ENCODE measurements around the gene KMT2A.
"Not testable (repeated sequence)": the region's sequence is repeated elsewhere in the genome, so short reads cannot be mapped to it uniquely, and the experiment has no call there.

KMT2A gene

DNA sequence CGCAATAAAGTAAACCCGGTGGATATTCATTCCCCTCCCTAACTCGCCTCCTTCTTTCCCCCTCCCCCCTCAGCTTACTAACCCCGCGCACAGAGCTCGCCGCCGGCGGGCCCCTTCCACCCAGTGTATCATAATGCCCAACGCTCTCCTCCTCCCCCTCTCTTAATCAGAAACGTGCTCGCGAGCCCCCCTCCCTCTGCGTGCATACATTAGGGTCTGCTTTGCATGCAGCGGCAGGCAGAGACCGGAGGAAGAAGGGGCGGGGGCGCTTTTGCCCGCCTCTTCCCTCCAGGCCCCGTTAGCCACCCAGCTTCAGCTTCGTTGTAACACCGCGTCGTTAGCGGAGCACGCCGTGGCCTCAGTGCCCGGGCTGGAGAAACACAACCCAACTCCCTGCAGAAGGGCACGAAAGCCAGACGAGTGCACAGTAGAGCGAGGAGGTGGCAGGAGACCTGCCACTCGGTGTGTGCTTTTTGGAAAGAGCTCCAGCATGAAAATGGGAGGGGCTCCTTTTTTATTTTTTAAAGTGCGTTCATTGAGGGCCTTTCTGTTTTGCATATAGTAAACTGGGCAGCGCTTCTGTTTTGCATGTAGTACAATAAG is 901 bp upstream of the KMT2A start:
- DNase-seq = peak; percentile 66 to 72

DNA sequence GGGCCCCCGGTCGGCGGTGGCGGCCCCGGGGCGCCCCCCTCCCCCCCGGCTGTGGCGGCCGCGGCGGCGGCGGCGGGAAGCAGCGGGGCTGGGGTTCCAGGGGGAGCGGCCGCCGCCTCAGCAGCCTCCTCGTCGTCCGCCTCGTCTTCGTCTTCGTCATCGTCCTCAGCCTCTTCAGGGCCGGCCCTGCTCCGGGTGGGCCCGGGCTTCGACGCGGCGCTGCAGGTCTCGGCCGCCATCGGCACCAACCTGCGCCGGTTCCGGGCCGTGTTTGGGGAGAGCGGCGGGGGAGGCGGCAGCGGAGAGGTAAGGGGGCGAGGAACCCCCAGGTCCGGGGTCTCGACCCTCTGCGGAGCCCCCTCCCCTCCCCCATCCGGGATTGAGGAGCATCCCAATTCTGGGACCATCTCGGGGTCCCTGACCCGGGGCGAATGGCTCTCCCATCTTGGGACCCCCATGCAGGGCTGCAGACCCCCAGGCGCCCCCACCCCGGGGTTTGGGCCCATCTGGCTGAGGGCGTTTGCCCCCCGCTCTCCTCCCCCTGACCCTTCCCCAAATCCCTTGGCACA is 431 bp downstream of the KMT2A start:
- DNase-seq = peak; percentile 37 to 40

DNA sequence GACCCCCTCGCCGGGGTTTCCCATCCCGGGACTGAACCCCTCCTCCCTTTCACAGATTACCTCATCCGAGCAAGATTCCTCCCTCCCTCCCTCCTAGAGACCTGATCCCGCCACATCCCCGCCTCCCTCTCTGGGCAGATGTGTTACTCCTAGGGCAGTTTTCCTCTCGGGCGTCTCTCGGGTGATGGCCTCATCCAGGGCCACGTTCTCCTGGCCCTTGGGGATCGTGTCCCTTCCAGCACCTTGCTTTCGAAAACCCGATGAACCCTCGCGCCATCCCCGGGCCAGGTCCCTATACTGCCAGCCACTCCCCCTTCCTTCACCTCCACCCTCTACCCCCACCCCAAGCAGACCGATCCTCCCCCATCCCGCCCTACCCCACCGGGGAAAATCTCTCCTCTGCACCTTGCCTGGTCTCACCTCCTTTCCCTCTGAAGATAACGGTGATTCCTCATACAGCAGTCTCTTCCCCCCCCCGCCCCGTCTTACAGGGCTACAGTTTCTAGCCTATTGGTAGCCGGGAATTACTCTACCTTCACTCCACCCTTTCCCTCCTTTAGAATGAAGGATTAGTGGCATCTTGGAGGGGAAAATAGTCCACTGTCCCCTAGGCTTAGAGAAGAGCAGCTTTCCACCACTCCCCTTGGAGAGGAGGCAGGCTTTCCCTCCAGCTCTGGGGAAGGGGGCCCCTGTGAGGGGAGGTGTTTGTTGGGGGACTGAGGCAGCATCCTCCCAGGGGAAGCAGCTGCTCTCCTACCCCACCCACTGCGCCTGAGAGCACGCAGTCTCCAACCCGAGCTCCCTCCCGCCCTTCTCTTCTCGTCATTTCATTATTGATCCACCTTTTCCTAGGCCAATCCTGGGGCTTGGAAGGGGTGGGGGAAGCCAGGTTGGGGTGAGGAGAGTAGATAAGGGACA is 1.2 kb downstream of the KMT2A start:
- DNase-seq = peak; percentile 55 to 59

- DNase-seq = peak; percentile 48 to 56
Measured at GRCh38 chr11:118438314-118438931, 2.1 kb downstream of the KMT2A start.

DNA sequence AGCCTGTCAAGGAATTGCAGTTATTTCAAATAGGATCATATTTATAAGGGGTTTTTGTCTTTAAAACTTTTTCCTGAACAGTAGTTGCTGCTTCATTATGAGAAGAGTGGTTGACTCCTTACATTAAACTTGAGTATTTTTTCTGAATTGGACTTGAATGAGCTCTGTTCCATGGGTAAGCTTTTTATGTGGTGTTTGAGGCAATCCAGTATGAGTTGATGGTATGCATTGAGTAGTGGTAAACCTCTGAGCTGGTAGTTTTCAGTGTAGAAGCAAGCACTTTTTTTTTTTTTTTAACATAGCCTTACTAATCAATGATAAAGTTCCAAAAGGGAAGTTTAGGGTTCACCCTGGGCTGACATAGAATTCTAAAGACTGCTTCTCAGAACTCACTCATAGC is 3.4 kb downstream of the KMT2A start:
- no peak for DNase-seq

GRCh38 chr11:118441770-118442275 is 5.5 kb downstream of the KMT2A start:
- peak in 1 of 2 experiments; percentile 23 for DNase-seq

DNA sequence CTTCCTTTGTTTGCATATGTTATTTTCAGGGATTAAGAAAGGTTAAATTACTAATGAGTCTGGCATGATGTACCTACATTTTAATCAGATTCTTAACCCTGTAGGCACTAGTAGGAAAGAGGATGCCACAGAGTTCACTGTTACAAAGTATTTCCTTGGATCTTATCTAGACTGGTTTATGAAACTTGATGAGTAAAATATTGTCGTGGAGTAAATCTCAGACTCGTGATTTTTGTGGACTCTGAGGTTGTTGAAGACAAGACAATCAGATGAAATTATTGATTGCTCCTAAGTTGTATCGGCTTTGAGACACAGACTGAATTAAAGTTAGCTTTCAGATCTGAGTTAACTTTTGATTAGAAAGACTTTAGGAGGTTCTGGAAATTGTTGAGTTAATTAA is 6.0 kb downstream of the KMT2A start:
- no peak for DNase-seq

GRCh38 chr11:118442908-118443589 is 6.8 kb downstream of the KMT2A start:
- DNase-seq = no peak

GRCh38 chr11:118443590-118444218 is 7.4 kb downstream of the KMT2A start:
- peak in 1 of 2 experiments; percentile 26 for DNase-seq

DNA sequence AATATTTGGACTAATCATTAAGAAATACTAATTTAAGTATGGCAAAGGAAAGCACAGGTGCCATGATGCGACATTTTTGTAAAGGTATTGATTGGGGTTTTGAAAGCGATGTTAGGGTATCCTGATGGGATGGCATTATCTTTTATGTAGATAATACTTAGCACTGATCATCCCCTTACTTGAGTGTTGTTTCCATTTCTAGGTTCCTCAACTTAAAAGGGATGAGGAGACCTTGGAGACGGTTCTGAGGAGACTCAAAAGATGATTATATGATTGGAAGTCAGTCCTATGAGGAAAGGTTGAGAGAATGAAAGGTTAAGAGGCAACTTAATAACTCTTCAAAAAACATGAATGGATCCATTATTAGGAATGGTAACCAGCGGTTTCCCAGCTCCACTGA is 11.1 kb downstream of the KMT2A start:
- DNase-seq = no peak

- DNase-seq = no peak
Measured at GRCh38 chr11:118448294-118448693, 12.0 kb downstream of the KMT2A start.

- DNase-seq = no peak
Measured at GRCh38 chr11:118449316-118449918, 13.1 kb downstream of the KMT2A start.

DNA sequence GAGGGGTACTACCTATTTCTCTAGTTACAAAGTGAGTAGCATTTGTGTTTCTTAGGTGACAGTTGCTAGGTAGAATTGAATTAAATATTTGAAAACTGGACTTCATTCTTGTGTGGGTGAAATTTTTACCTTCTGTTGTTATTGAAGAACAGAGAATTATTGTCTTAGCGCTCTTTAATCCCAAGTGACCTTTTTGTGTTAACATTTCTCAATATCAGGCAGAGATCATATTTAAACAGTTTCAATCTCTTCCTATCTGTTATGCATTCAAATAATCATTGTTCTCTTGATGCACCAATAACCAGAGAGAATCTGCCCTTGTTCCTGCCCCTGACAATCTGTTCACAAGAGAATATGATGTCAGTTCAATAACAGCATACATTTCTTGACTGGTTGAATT is 14.2 kb downstream of the KMT2A start:
- DNase-seq = no peak

- DNase-seq = no peak
Measured at GRCh38 chr11:118462178-118462577, 25.9 kb downstream of the KMT2A start.

DNA sequence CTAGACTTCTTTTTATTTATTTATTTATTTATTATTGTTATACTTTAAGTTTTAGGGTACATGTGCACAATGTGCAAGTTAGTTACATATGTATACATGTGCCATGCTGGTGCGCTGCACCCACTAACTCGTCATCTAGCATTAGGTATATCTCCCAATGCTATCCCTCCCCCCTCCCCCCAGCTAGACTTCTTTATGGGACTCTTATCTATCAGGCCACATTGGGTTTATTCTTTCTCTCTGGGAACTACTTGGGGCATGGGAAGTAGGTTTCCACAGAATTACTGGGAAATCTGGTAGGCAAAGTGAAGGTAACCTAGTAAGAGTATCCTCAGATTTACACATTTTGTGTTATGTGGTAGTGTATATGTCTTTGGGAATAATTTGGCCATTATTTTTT is 32.7 kb downstream of the KMT2A start:
- not testable (repeated sequence) for DNase-seq

GRCh38 chr11:118471030-118471429 is 34.7 kb downstream of the KMT2A start:
- no peak for DNase-seq

DNA sequence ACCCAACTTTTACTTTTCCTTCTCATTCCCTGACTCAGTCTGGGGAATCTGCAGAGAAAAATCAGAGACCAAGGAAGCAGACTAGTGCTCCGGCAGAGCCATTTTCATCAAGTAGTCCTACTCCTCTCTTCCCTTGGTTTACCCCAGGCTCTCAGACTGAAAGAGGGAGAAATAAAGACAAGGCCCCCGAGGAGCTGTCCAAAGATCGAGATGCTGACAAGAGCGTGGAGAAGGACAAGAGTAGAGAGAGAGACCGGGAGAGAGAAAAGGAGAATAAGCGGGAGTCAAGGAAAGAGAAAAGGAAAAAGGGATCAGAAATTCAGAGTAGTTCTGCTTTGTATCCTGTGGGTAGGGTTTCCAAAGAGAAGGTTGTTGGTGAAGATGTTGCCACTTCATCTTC is 37.2 kb downstream of the KMT2A start:
- no peak for DNase-seq

DNA sequence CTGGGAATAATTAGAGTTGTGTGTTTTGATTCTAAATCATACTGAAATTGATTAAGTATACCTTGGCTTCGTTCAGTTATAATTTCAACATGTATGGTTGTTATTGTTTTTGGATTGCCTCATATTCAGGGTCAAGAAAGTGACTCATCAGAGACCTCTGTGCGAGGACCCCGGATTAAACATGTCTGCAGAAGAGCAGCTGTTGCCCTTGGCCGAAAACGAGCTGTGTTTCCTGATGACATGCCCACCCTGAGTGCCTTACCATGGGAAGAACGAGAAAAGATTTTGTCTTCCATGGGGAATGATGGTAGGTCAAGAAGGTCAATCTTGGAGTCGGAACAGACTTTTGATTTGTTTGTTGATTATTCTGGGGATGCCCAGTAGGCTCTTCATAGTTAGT is 40.4 kb downstream of the KMT2A start:
- no peak for DNase-seq

GRCh38 chr11:118481238-118481637 is 44.9 kb downstream of the KMT2A start:
- not testable (repeated sequence) for DNase-seq

DNA sequence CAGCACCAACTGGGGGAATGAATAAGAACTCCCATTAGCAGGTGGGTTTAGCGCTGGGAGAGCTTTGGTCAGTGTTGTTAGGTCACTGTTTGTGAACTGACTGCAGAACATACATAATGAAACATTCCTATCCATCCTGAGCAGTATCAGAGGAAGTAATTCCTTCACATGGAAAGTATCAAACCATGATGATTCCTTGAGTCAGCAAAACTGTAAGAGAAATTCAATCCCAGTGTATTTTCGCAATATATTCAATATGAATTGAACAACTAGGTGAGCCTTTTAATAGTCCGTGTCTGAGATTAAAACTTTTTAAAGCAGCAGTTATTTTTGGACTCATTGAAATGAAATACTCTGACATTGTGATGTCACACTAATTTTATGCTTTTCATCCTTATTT is 48.1 kb downstream of the KMT2A start:
- no peak for DNase-seq

DNA sequence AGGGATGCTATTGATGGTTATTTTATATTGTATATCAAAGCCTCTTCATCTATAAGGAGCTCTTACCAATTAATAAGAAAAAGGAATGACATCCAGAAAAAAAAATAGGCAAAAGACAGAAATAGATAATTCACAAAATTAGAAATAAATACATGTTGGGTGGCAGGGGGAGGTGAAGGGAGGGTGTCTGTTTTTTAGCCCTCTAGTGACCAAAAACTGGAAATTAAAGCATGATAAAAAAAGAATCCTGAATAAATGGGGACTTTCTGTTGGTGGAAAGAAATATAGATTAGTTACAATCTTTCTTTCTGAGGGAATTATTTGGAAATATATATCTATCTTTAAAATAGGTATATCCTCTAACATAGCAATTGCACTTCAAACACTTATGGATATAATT is 49.0 kb downstream of the KMT2A start:
- DNase-seq = no peak

Data from activated CD4-positive, alpha-beta T cell treated with anti-CD3 and anti-CD28 coated beads, Interleukin-2, amount 50 U/mL, for 48 hours (primary cell).